AG10803 (cell line): ENCODE data around the gene ESRRA.

Source experiments
- DNase-seq: peaks from one replicate; pipeline ENCODE4 v3.0.0; 2010; ENCODE audit warnings: low read depth
- H3K4me3 ChIP-seq: 2 replicates; pipeline ENCODE4 v1.5.1; 2011; ENCODE audit warnings: mild to moderate bottlenecking, low read length, control low read depth
- CTCF ChIP-seq: conservative IDR thresholded peaks from 2 replicates; pipeline ENCODE4 v1.5.1; 2011; ENCODE audit warnings: mild to moderate bottlenecking, low read length, control low read depth, inconsistent platforms

The ESRRA gene

GRCh38 chr11:64352099-64352994 is 47.0 kb downstream of the ESRRA start:
- DNase-seq: no peak
- H3K4me3 ChIP-seq: no peak overlapping the region
- TF ChIP-seq CTCF: no peak

- no peak for TF ChIP-seq CTCF
- no peak overlapping the region for H3K4me3 ChIP-seq
- no peak for DNase-seq
These were observed 47.8 kb downstream of the ESRRA start for GRCh38 chr11:64352995-64353714.

GRCh38 chr11:64353715-64354506 is 48.6 kb downstream of the ESRRA start:
- DNase-seq: no peak
- no peak overlapping the region for H3K4me3 ChIP-seq
- TF ChIP-seq CTCF: no peak

- TF ChIP-seq CTCF: peak; percentile 64
- DNase-seq: peak; percentile 71
- H3K4me3 ChIP-seq: peak overlapping the region; percentile 40
These were observed 50.0 kb downstream of the ESRRA start for GRCh38 chr11:64355078-64355940.

GRCh38 chr11:64356498-64357411 is 51.4 kb downstream of the ESRRA start:
- H3K4me3 ChIP-seq: no peak overlapping the region
- DNase-seq: peak; percentile 29
- TF ChIP-seq CTCF: peak; percentile 42
